Calu3 (cell line): Measurements from ENCODE around the gene LAMB3. TPM values are rescaled to one million over a fixed set of nuclear protein-coding genes. Genes with fewer than 3 reads are reported as not detected.

Source experiments
- BruUV-seq: library from RNA; stranded (reverse); fragments of 400-500 nt; replicated peaks from 2 replicates; lab custom pipeline; 2021; lab: Mats Ljungman, UMichigan
- CTCF ChIA-PET: fragments of 300-600 bp; sonication (Branson Sonifier 250); formaldehyde crosslinking; loops from one replicate; lab custom pipeline; 2022; ENCODE audit warnings: antibody characterized with exemption; lab: Charles Lee
- DNase-seq: peaks from one replicate; pipeline ENCODE4 v3.0.0; 2022
- H3K27ac Mint-ChIP-seq: one replicate; pipeline ENCODE4 v1.8.0; 2022; ENCODE audit warnings: mixed read lengths; ENCODE audit not compliant: unreplicated experiment
- H3K27me3 Mint-ChIP-seq: one replicate; pipeline ENCODE4 v1.8.0; 2022; ENCODE audit warnings: mixed read lengths; ENCODE audit not compliant: unreplicated experiment
- H3K36me3 Mint-ChIP-seq: one replicate; pipeline ENCODE4 v1.8.0; 2022; ENCODE audit warnings: mild to moderate bottlenecking, moderate library complexity, mixed read lengths; ENCODE audit not compliant: insufficient read depth, unreplicated experiment
- H3K4me1 Mint-ChIP-seq: one replicate; pipeline ENCODE4 v1.8.0; 2022; ENCODE audit warnings: mild to moderate bottlenecking, low read depth, mixed read lengths; ENCODE audit not compliant: unreplicated experiment
- H3K4me3 Mint-ChIP-seq: one replicate; pipeline ENCODE4 v1.8.0; 2022; ENCODE audit warnings: mild to moderate bottlenecking, low read depth, moderate library complexity, mixed read lengths; ENCODE audit not compliant: unreplicated experiment
- H3K9me3 Mint-ChIP-seq: one replicate; pipeline ENCODE4 v1.8.0; 2022; ENCODE audit warnings: low read depth, mixed read lengths; ENCODE audit not compliant: unreplicated experiment
- CTCF ChIP-seq: fragments of 200-600 bp; IDR thresholded peaks from one replicate; pipeline ENCODE4 v1.8.0; 2022; ENCODE audit warnings: antibody characterized with exemption; ENCODE audit not compliant: unreplicated experiment
- intact Hi-C: fragments of 100-400 bp; cut with micrococcal nuclease; formaldehyde crosslinking; loops from one replicate; pipeline ENCODE4 v1.10.0; 2022; ENCODE audit not compliant: unreplicated experiment
- total RNA-seq: library from RNA; stranded (reverse); gene quantifications from 2 replicates; pipeline ENCODE4 v1.2.3, GENCODE V29; 2022

Gene LAMB3
- total RNA-seq, 1 experiment from 2014 or later = 331 TPM

GRCh38 chr1:209607795-209608178 is 44.4 kb downstream of the LAMB3 start:
- Mint-ChIP-seq H3K4me3 (no peak overlapping the region), H3K27me3 (no peaks in the 10 kb centered on the region), H3K9me3 (no peaks in the 10 kb centered on the region), H3K27ac (no peak overlapping the region), H3K36me3 (no peaks in the 10 kb centered on the region), H3K4me1 (no peaks in the 10 kb centered on the region)
- intact Hi-C loops = no loop called here
- no peak for DNase-seq
- CTCF ChIA-PET = interaction anchor here (1.5 kb wide), 2 partner anchors 38 to 45 kb away, joined by 3 to 4 read pairs; no protein-coding TSS in a partner anchor
- TF ChIP-seq CTCF = no peak
- no TSS peak for BruUV-seq

- DNase-seq = peak; percentile 36
Observed at GRCh38 chr1:209607102-209607794, 45.0 kb downstream of the LAMB3 start.

DNA sequence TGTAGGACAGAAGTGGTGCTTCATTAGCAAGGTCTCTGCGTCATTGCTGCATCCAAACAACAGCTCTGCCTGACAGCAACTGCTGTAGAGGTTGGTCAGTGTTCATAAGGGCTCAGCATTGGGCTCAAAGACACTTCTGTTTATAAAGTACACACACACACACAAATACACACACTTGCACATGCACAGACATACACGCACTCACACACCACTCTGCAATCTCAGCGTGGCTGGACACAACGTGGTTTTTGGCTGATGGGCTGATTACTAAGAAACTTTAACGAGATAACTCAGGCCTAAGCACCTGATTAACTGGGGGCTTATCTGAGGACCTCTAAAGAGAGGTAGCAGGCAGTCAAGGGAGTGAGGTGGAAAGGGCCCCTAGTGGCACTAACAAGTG is 48.3 kb downstream of the LAMB3 start:
- H3K27me3 Mint-ChIP-seq = peaks cover 28% of the 10 kb centered on the region

More at GRCh38 chr1:209607102-209607794, 45.0 kb downstream of the LAMB3 start:
- H3K4me3 Mint-ChIP-seq = no peak overlapping the region
- no peak overlapping the region for H3K27ac Mint-ChIP-seq
- H3K9me3 Mint-ChIP-seq = no peaks in the 10 kb centered on the region
- no peaks in the 10 kb centered on the region for H3K4me1 Mint-ChIP-seq
- no peaks in the 10 kb centered on the region for H3K27me3 Mint-ChIP-seq
- intact Hi-C loops = no loop called here
- no TSS peak for BruUV-seq
- CTCF ChIA-PET = interaction anchor here (1.3 to 1.5 kb wide), 2 partner anchors 38 to 46 kb away, joined by 4 read pairs; partner anchors contain the start of gene LAMB3
- TF ChIP-seq CTCF = no peak
- no peaks in the 10 kb centered on the region for H3K36me3 Mint-ChIP-seq

More for the DNA sequence above, 48.3 kb downstream of the LAMB3 start:
- no peak for TF ChIP-seq CTCF
- CTCF ChIA-PET = no interaction called here
- Mint-ChIP-seq H3K4me1 (no peaks in the 10 kb centered on the region), H3K36me3 (no peaks in the 10 kb centered on the region), H3K4me3 (no peak overlapping the region), H3K27ac (no peak overlapping the region), H3K9me3 (no peaks in the 10 kb centered on the region)
- intact Hi-C loops = no loop called here
- no peak for DNase-seq
- no TSS peak for BruUV-seq
